Uterus (tissue), 4 donors: Measurements from ENCODE around the gene LRRC56. TPM values are rescaled to one million over a fixed set of nuclear protein-coding genes. Genes with fewer than 3 reads are reported as not detected.
A peak's percentile ranks its signal among the peaks of the same experiment; 100 is the strongest.

Experiments used
- DNase-seq, 2 donors: peaks; one replicate each; pipeline ENCODE4 v3.0.0-alpha.2; 2019 to 2020
- H3K27ac ChIP-seq, 2 donors: fragments of 200-600 bp; sonication (generic); 1 replicate in 1 of 2; 2 replicates in 1 of 2; pipeline ENCODE4 v1.5.1; 2016 to 2018
- H3K27me3 ChIP-seq, 2 donors: fragments of 200-600 bp; sonication (generic); one replicate each; pipeline ENCODE4 v1.5.1; 2018 to 2019; ENCODE audit warnings: control low read depth in 1 of 2
- H3K36me3 ChIP-seq, 2 donors: fragments of 200-600 bp; sonication (generic); one replicate each; pipeline ENCODE4 v1.5.1; 2019; ENCODE audit warnings: control low read depth in 1 of 2
- H3K4me1 ChIP-seq, 2 donors: fragments of 200-600 bp; sonication (generic); one replicate each; pipeline ENCODE4 v1.5.1; 2018 to 2019; ENCODE audit warnings: control low read depth in 1 of 2
- H3K4me3 ChIP-seq, 2 donors: fragments of 200-600 bp; sonication (generic); 1 replicate in 1 of 2; 2 replicates in 1 of 2; pipeline ENCODE4 v1.5.1; 2018 to 2019; ENCODE audit warnings: mild to moderate bottlenecking in 1 of 2
- H3K9me3 ChIP-seq, 2 donors: fragments of 200-600 bp; sonication (generic); one replicate each; pipeline ENCODE4 v1.5.1; 2019; ENCODE audit warnings: control low read depth in 1 of 2
- POLR2A ChIP-seq, 2 donors: fragments of 450-650 bp; IDR thresholded peaks; one replicate each; pipeline ENCODE4 v1.6.1; 2016; ENCODE audit warnings: antibody characterized with exemption in 2 of 2, mild to moderate bottlenecking in 1 of 2, moderate library complexity in 1 of 2
- intact Hi-C: fragments of 100-400 bp; cut with DNase I; formaldehyde crosslinking; loops from one replicate; pipeline ENCODE4 v1.15.1; 2023; ENCODE audit warnings: low total_unique reads
- total RNA-seq, 4 donors: library from RNA; depleted of rRNA in 3 of 4; stranded (reverse); fragments of >200 nt in 3 of 4; gene quantifications; one replicate each; pipeline versions ENCODE4 v1.1.0 to v1.2.4, GENCODE V29; 2014 to 2023
- TF ChIP-seq, protein P1 (sequence below), 4 experiments: fragments of 200-600 bp in 2 of 4; fragments of 450-650 bp in 2 of 4; sonication (generic) in 2 of 4; IDR thresholded peaks; one replicate each; pipeline ENCODE4 v1.5.1; 2016 to 2019; ENCODE audit warnings: antibody characterized with exemption in 4 of 4, mild to moderate bottlenecking in 2 of 4, moderate library complexity in 1 of 4
- donor health status: DM: yes; HTN: yes; CAD: no.

Gene LRRC56
- total RNA-seq, 4 donors from 2014 or later = 1.7 to 1.9 TPM; not detected in 2

DNA sequence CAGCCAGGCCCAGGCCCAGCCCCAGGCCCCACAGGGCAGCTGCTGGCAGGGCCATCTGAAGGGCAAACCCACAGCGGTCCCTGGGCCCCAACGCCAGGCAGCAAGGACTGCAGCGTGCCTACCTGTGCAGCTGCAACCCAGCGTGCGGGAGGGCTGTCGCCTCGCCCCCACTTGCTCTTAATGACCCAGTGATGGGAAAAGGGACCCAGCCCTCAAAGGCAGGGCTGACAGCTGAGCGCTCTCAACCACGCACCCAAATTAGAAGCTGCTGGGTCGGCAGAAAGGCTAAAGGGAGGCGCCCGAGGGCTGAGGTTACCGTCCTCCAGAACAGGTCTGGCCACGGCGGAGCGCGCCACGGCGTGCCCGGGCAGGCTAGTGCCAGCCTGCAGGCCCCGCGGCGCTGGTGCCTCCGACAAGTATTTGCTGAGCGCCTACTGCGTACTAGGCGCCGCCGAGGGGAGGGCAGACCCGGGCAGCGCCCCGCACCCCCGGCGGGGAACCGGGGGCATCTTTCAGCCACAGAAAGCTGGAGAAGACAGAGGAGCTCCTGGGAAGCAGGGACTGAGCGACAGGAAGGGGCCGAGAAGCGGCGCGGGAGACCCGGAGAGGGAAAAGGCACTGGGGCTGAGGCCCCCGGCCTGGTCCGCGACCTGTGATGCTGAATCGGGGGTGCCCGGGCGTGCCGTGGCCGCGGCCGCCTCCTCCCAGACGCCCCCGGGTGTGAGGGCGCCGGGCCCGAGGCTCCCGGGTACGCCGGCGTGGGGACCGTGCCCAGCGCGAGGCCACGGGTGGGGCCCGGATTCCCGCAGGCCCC lies 2.7 kb upstream of the LRRC56 start:
- DNase-seq = peak in 1 of 2 donors; percentile 35
- no peaks in the 10 kb centered on the region for H3K9me3 ChIP-seq
- peaks cover 0 to 9% of the 10 kb centered on the region in 2 donors for H3K4me1 ChIP-seq
- no peaks in the 10 kb centered on the region for H3K36me3 ChIP-seq
- H3K27ac ChIP-seq = peak overlapping the region; percentile 55 to 59
- peak overlapping the region; percentile 62 to 77 for H3K4me3 ChIP-seq
- TF ChIP-seq, protein P1, sequence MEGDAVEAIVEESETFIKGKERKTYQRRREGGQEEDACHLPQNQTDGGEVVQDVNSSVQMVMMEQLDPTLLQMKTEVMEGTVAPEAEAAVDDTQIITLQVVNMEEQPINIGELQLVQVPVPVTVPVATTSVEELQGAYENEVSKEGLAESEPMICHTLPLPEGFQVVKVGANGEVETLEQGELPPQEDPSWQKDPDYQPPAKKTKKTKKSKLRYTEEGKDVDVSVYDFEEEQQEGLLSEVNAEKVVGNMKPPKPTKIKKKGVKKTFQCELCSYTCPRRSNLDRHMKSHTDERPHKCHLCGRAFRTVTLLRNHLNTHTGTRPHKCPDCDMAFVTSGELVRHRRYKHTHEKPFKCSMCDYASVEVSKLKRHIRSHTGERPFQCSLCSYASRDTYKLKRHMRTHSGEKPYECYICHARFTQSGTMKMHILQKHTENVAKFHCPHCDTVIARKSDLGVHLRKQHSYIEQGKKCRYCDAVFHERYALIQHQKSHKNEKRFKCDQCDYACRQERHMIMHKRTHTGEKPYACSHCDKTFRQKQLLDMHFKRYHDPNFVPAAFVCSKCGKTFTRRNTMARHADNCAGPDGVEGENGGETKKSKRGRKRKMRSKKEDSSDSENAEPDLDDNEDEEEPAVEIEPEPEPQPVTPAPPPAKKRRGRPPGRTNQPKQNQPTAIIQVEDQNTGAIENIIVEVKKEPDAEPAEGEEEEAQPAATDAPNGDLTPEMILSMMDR (IDR thresholded peaks at IDR 0.05) = no peak
- intact Hi-C loops = no loop called here
- H3K27me3 ChIP-seq = peaks cover 0 to 9% of the 10 kb centered on the region in 2 donors

DNA sequence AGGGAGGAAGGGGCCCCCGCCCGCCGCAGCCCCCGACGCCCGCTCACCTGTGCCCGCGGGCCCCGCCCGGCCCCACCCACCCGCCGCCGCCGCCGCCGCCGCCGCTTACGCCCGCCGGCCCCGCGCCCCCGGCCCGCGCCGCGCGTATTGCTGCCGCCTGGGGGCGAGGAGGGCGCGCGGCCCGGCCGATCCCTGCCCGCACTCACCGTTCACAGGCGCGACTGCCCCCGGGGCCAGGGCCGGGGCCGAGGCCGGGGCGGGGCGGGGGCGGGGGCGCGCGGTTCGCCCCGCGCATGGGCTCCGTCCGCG lies 2.2 kb upstream of the LRRC56 start:
- no peaks in the 10 kb centered on the region for H3K9me3 ChIP-seq
- no peaks in the 10 kb centered on the region for H3K36me3 ChIP-seq
- H3K27ac ChIP-seq = peak overlapping the region in 1 of 2 donors; percentile 59
- DNase-seq = no peak
- no peak for TF ChIP-seq POLR2A (IDR thresholded peaks at IDR 0.05)
- TF ChIP-seq, protein P1 (IDR thresholded peaks at IDR 0.05) = peak in 1 of 4 experiments; percentile 33
- peak overlapping the region; percentile 62 to 77 for H3K4me3 ChIP-seq
- intact Hi-C loops = no loop called here
- H3K4me1 ChIP-seq = peaks cover 0 to 9% of the 10 kb centered on the region in 2 donors
- H3K27me3 ChIP-seq = peaks cover 0 to 9% of the 10 kb centered on the region in 2 donors

DNA sequence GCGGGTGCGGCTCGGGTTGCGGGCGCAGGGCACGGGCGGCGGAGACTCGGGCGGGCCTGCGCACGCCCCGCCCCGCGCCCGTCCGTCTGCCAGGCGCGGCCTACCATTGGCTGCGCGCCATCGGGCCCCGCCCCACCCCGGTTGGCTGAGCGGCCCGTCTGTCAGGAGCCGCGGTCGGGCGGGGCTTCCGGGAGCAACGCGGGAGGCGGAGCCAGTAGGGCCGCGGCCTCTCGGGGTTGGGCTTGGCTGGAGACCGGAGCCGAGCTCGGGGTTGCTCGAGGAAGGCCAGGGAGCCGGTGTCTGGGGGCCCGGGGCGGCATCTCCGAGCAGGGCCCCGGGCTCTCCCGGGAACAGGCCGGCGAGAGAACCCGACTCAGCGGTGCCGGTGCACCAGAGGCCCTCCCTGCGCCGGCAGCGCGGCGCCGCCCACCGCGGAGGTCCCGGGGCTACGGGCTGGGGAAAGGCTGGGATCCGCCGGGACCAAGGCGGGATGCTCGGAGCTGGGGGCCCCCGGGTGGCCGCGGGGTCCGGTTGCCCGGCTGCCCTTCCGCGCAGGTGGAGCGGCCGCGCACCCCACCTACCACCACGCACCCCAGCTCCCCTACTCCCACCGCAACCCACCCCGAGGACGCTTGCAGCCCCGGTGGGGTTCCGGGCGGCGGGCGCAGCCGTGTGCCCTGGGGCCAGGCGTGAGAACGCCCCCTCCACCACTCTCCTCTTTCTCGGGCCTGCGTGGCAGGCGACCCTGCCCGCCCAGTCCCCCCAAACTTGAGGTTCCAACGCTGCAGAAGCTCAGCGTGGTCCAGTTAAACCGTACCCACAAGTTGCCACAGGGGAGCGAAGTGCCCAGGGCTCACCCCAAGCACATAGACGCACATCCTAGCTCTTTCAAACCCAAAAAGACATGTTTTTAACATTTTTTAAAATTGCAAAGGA lies 1.5 kb upstream of the LRRC56 start, which contains the start of gene HRAS:
Gene HRAS (minus strand): TSS at position 58 of the 936 bp plus-strand sequence.
- peak; percentile 91 to 93 for DNase-seq
- peak within 1 kb of the TSS; percentile 62 to 77 for H3K4me3 ChIP-seq
- H3K36me3 ChIP-seq = no peaks in the 10 kb centered on the region
- intact Hi-C loops = no loop called here
- peak within 1 kb of the TSS; percentile 57 to 59 for H3K27ac ChIP-seq
- TF ChIP-seq, protein P1 (IDR thresholded peaks at IDR 0.05) = no peak
- peak; percentile 64 to 66 for TF ChIP-seq POLR2A (IDR thresholded peaks at IDR 0.05)
- H3K9me3 ChIP-seq = no peaks in the 10 kb centered on the region
- peaks cover 0 to 9% of the 10 kb centered on the region in 2 donors for H3K4me1 ChIP-seq
- H3K27me3 ChIP-seq = peaks cover 0 to 9% of the 10 kb centered on the region in 2 donors

DNA sequence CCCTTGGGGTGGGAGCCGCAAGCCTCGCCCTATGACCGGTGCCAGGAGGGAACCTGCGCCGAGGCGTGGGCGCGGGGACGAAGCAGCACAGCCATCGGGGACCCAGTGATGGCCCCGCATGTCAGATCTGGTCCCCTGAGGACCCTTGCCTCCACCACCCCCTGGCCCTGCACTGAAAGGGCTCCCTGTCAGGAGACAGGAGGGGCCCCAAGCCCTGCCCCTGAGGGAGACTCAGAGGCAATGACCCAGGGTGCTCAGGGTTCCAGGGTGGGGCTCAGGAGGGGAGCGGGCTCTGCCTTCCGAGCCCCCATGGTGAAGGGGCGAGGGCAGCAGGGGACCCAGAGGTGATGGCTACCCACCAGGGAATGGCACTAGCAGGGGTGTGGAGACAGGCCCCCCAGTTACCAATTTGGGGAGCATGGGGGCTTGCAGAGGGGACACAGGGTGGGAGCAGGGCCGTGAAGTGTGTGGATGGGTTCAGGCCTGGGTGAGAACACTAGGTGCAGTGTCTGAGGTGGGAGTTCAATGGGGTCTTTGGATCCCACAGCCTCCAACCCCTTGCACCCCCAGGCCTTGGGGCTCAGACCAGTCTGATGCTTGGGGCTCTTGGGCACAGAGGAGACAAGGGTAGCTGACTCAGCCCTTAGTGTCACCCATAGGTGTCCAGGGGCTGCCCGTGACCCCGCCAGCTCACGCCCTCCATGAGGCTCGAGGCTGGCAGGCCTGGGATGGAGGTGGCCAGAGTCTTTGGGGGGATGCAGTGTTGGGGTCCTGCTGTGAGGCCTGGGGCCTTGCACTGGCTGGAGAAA lies 499 bp downstream of the LRRC56 start:
- H3K27ac ChIP-seq = no peak overlapping the region
- peaks cover 0 to 9% of the 10 kb centered on the region in 2 donors for H3K27me3 ChIP-seq
- intact Hi-C loops = no loop called here
- H3K4me3 ChIP-seq = no peak overlapping the region
- H3K9me3 ChIP-seq = no peaks in the 10 kb centered on the region
- no peaks in the 10 kb centered on the region for H3K36me3 ChIP-seq
- no peak for DNase-seq
- TF ChIP-seq, protein P1 (IDR thresholded peaks at IDR 0.05) = no peak
- no peak for TF ChIP-seq POLR2A (IDR thresholded peaks at IDR 0.05)
- peaks cover 0 to 9% of the 10 kb centered on the region in 2 donors for H3K4me1 ChIP-seq
